B cell (primary cell): ENCODE results near the gene GTF2A1L. TPM values are rescaled to one million over a fixed set of nuclear protein-coding genes. Genes with fewer than 3 reads are reported as not detected.

Experiments
- ATAC-seq: fragments of 200-7000 bp; cut with Tn5 transposase; one replicate; pipeline ENCODE4 v1.10.0; 2021; ENCODE audit warnings: low read depth, mild to moderate bottlenecking, moderate number of reproducible peaks, moderate library complexity
- CTCF ChIA-PET: fragments of 350-600 bp; sonication (Branson Sonifier 250); formaldehyde crosslinking; loops from one replicate; lab custom pipeline; 2021; ENCODE audit warnings: antibody characterized with exemption, inconsistent platforms; lab: Charles Lee
- POLR2A ChIA-PET: fragments of 350-600 bp; sonication (Branson Sonifier 250); formaldehyde crosslinking; loops from one replicate; lab custom pipeline; 2021; ENCODE audit warnings: antibody characterized with exemption; lab: Charles Lee
- DNase-seq: peaks from one replicate; pipeline ENCODE4 v3.0.0; 2013
- H2AFZ ChIP-seq: 2 replicates; pipeline ENCODE4 v1.6.1; 2012; ENCODE audit warnings: mild to moderate bottlenecking, low read depth, low read length; ENCODE audit not compliant: insufficient read depth, poor library complexity, severe bottlenecking
- H3K27ac ChIP-seq, 2 donors: 1 replicate in 1 of 2; 2 replicates in 1 of 2; pipeline ENCODE4 v1.5.1; 2012 to 2013; ENCODE audit warnings: low read length in 2 of 2, mild to moderate bottlenecking in 2 of 2, moderate library complexity in 1 of 2
- H3K27me3 ChIP-seq, 4 experiments: fragments of 200-600 bp in 1 of 4; sonication (generic) in 1 of 4; replicated peaks in 1 of 4; 1 replicate in 2 of 4; 2 replicates in 2 of 4; pipeline versions ENCODE4 v1.6.1 to v1.7.0; 2013 to 2016; ENCODE audit warnings: low read length in 3 of 4, mild to moderate bottlenecking in 2 of 4, mixed read lengths in 1 of 4, moderate library complexity in 1 of 4; ENCODE audit not compliant: insufficient read depth in 4 of 4, control insufficient read depth in 3 of 4; ENCODE audit errors: control extremely low read depth in 1 of 4
- H3K36me3 ChIP-seq, 2 experiments: replicated peaks in 1 of 2; 1 replicate in 1 of 2; 2 replicates in 1 of 2; pipeline versions ENCODE4 v1.6.1 to v1.7.1; 2013; ENCODE audit warnings: low read length in 1 of 2; ENCODE audit not compliant: insufficient read depth in 2 of 2, control insufficient read depth in 1 of 2; ENCODE audit errors: control extremely low read depth in 1 of 2, extremely low read depth in 1 of 2
- H3K4me1 ChIP-seq, 2 donors: fragments of 200-600 bp in 1 of 2; sonication (generic) in 1 of 2; 1 replicate in 1 of 2; 2 replicates in 1 of 2; pipeline versions ENCODE4 v1.5.1 to v1.6.1; 2013 to 2017; ENCODE audit warnings: low read length in 2 of 2; ENCODE audit not compliant: control insufficient read depth in 2 of 2, insufficient read depth in 2 of 2
- H3K4me2 ChIP-seq: replicated peaks from 2 replicates; pipeline ENCODE3; 2012; ENCODE audit warnings: mild to moderate bottlenecking, low read depth, low read length; ENCODE audit not compliant: poor library complexity, severe bottlenecking
- H3K4me3 ChIP-seq, 5 experiments: fragments of 200-600 bp in 1 of 5; sonication (generic) in 1 of 5; 1 replicate in 3 of 5; 2 replicates in 2 of 5; pipeline versions ENCODE4 v1.5.1 to v1.7.0; 2011 to 2016; ENCODE audit warnings: low read length in 4 of 5, mild to moderate bottlenecking in 4 of 5, low read depth in 2 of 5, control low read depth in 1 of 5, moderate library complexity in 1 of 5; ENCODE audit not compliant: insufficient read depth in 1 of 5; ENCODE audit errors: control extremely low read depth in 1 of 5, extremely low read depth in 1 of 5
- H3K79me2 ChIP-seq: fragments of 200-600 bp; sonication (generic); one replicate; pipeline ENCODE4 v1.6.0; 2016; ENCODE audit warnings: low read length; ENCODE audit not compliant: control insufficient read depth, insufficient read depth
- H3K9ac ChIP-seq: fragments of 200-600 bp; sonication (generic); 2 replicates; pipeline ENCODE4 v1.6.1; 2017; ENCODE audit warnings: mild to moderate bottlenecking, low read length, moderate library complexity
- H3K9me3 ChIP-seq, 3 donors: one replicate each; pipeline versions ENCODE4 v1.6.1 to v1.7.1; 2013; ENCODE audit warnings: low read length in 2 of 3; ENCODE audit not compliant: control insufficient read depth in 2 of 3, insufficient read depth in 1 of 3; ENCODE audit errors: control extremely low read depth in 1 of 3
- H4K20me1 ChIP-seq: 2 replicates; pipeline ENCODE4 v1.6.0; 2012; ENCODE audit warnings: mild to moderate bottlenecking, low read length; ENCODE audit not compliant: insufficient read depth, control insufficient read depth, poor library complexity, severe bottlenecking
- H3K27ac Mint-ChIP-seq: one replicate; pipeline ENCODE4 v1.8.0; 2021; ENCODE audit warnings: mixed read lengths
- H3K27me3 Mint-ChIP-seq: one replicate; pipeline ENCODE4 v1.8.0; 2021; ENCODE audit warnings: mixed read lengths
- H3K4me1 Mint-ChIP-seq: one replicate; pipeline ENCODE4 v1.8.0; 2021; ENCODE audit warnings: mixed read lengths
- H3K4me3 Mint-ChIP-seq: one replicate; pipeline ENCODE4 v1.8.0; 2021; ENCODE audit warnings: mixed read lengths
- H3K9me3 Mint-ChIP-seq: one replicate; pipeline ENCODE4 v1.8.0; 2022; ENCODE audit warnings: mixed read lengths; ENCODE audit not compliant: insufficient read depth
- CTCF ChIP-seq: fragments of 200-600 bp; IDR thresholded peaks from one replicate; pipeline ENCODE4 v1.8.0; 2022; ENCODE audit warnings: antibody characterized with exemption, mild to moderate bottlenecking
- EZH2 ChIP-seq: IDR thresholded peaks from 2 replicates; pipeline ENCODE4 v1.6.1; 2012; ENCODE audit warnings: borderline replicate concordance, low read depth, mild to moderate bottlenecking, moderate library complexity, low read length; ENCODE audit not compliant: insufficient read depth, poor library complexity, severe bottlenecking
- WGBS: methylation state at CpG from one replicate; pipeline ENCODE4 v1.1.5; 2013; ENCODE audit warnings: missing lambda C conversion rate; ENCODE audit not compliant: insufficient coverage; 5-methylcytosine and 5-hydroxymethylcytosine counted together
- intact Hi-C: fragments of 100-400 bp; cut with micrococcal nuclease; formaldehyde crosslinking; loops from one replicate; pipeline ENCODE4 v1.10.0; 2022
- polyA plus RNA-seq: library from polyadenylated mRNA; depleted of rRNA; stranded (reverse); fragments of >200 nt; gene quantifications from 2 replicates; pipeline ENCODE4 v1.2.3, GENCODE V29; 2012
- total RNA-seq, 2 donors: library from RNA; stranded (reverse); fragments of 120-200 nt in 1 of 2; gene quantifications; 1 replicate in 1 of 2; 2 replicates in 1 of 2; pipeline versions ENCODE4 v1.2.3 to v1.2.4, GENCODE V29; 2013 to 2022

GTF2A1L gene
- total and polyA plus RNA-seq, 2 donors (not counting 1 experiment from before 2014, with no cell fraction given) = not detected

GRCh38 chr2:48589170-48589767, 28.4 kb upstream of the GTF2A1L start:
- Histone ChIP-seq H3K36me3 (no peaks in the 10 kb centered on the region), H3K27ac (no peak overlapping the region), H4K20me1 (no peaks in the 10 kb centered on the region), H3K9ac (no peak overlapping the region), H3K4me1 (no peaks in the 10 kb centered on the region), H3K79me2 (no peaks in the 10 kb centered on the region), H3K9me3 (no peaks in the 10 kb centered on the region), H3K4me2 (no peak overlapping the region), H3K27me3 (no peaks in the 10 kb centered on the region), H2AFZ (no peak overlapping the region), H3K4me3 (no peak overlapping the region)
- Mint-ChIP-seq H3K4me3 (no peak overlapping the region), H3K4me1 (no peaks in the 10 kb centered on the region), H3K27ac (no peak overlapping the region), H3K9me3 (no peaks in the 10 kb centered on the region), H3K27me3 (peaks cover 9% of the 10 kb centered on the region)
- ATAC-seq = no peak
- TF ChIP-seq EZH2 = no peak
- TF ChIP-seq CTCF = peak; percentile 30
- DNase-seq = no peak
- CTCF ChIA-PET = interaction anchor here (0.7 kb wide), 1 partner anchor 11 kb away, joined by 3 read pairs; no protein-coding TSS in a partner anchor
- no CpG with 5 or more reads among the region's 5 CpGs for WGBS
- intact Hi-C loops = no loop called here
- POLR2A ChIA-PET = no interaction called here

- Mint-ChIP-seq H3K4me3 (no peak overlapping the region), H3K27me3 (peaks cover 10% of the 10 kb centered on the region), H3K9me3 (no peaks in the 10 kb centered on the region), H3K27ac (no peak overlapping the region), H3K4me1 (no peaks in the 10 kb centered on the region)
- intact Hi-C loops = no loop called here
- Histone ChIP-seq H3K4me2 (no peak overlapping the region), H3K4me3 (no peak overlapping the region), H3K27ac (no peak overlapping the region), H4K20me1 (no peaks in the 10 kb centered on the region), H3K79me2 (no peaks in the 10 kb centered on the region), H2AFZ (no peak overlapping the region), H3K36me3 (no peaks in the 10 kb centered on the region), H3K27me3 (no peaks in the 10 kb centered on the region), H3K9ac (no peak overlapping the region), H3K4me1 (no peaks in the 10 kb centered on the region), H3K9me3 (no peaks in the 10 kb centered on the region)
- ATAC-seq (no peak), DNase-seq (no peak)
- CTCF ChIA-PET = interaction anchor here (1.0 kb wide), 1 partner anchor 9 kb away, joined by 5 read pairs; no protein-coding TSS in a partner anchor
- POLR2A ChIA-PET = no interaction called here
- TF ChIP-seq CTCF (no peak), EZH2 (no peak)
- no CpG with 5 or more reads among the region's 1 CpG for WGBS
Observed at GRCh38 chr2:48590017-48590416, 27.6 kb upstream of the GTF2A1L start.
